GM12878 (cell line): ENCODE data around the gene UBA6. TPM values are rescaled to one million over a fixed set of nuclear protein-coding genes. Genes with fewer than 3 reads are reported as not detected.

ENCODE experiments used
- ATAC-seq: fragments of 200-7000 bp; cut with Tn5 transposase; 3 replicates; pipeline ENCODE4 v1.9.1; 2020; ENCODE audit warnings: mild to moderate bottlenecking, moderate library complexity
- BruUV-seq: library from RNA; stranded (reverse); fragments of 400-500 nt; replicated peaks from 2 replicates; lab custom pipeline; 2021; lab: Mats Ljungman, UMichigan
- CTCF ChIA-PET: fragments of 300-600 bp; sonication (Branson Sonifier 250); formaldehyde crosslinking; extraction: SDS; loops from one replicate; lab custom pipeline; 2021; ENCODE audit warnings: inconsistent platforms; lab: Yijun Ruan, JAX
- POLR2A ChIA-PET: fragments of 350-600 bp; formaldehyde crosslinking; extraction: SDS; loops from one replicate; lab custom pipeline; 2021; ENCODE audit warnings: inconsistent platforms; lab: Charles Lee
- RAD21 ChIA-PET: fragments of 300-600 bp; sonication (Branson Sonifier 250); formaldehyde crosslinking; loops from one replicate; lab custom pipeline; 2023; ENCODE audit warnings: antibody characterized with exemption; ENCODE audit not compliant: unreplicated experiment; lab: Charles Lee
- SMC1A ChIA-PET: fragments of 300-600 bp; sonication (Branson Sonifier 250); formaldehyde crosslinking; loops from one replicate; lab custom pipeline; 2023; ENCODE audit not compliant: unreplicated experiment, uncharacterized antibody; lab: Charles Lee
- DNase-seq: peaks from one replicate; pipeline ENCODE4 v3.0.0-alpha.2; 2011; ENCODE audit warnings: low read depth, low spot score
- FAIRE-seq: peaks from 3 replicates; lab custom pipeline; 2011; peaks lifted over from hg19 to GRCh38; lab: Jason Lieb, UNC
- H2AFZ ChIP-seq: 2 replicates; pipeline ENCODE4 v1.6.0; 2011; ENCODE audit warnings: low read depth, low read length, control low read depth; ENCODE audit not compliant: control insufficient read depth
- H3K27ac ChIP-seq: 2 replicates; pipeline ENCODE4 v1.5.1; 2011; ENCODE audit warnings: control low read depth; ENCODE audit not compliant: control insufficient read depth, insufficient read depth
- H3K27me3 ChIP-seq, 2 experiments: replicated peaks in 1 of 2; 2 replicates each; pipeline versions ENCODE4 v1.6.0 to v1.6.1; 2011; ENCODE audit warnings: low read length in 1 of 2; ENCODE audit not compliant: control insufficient read depth in 2 of 2, insufficient read depth in 2 of 2
- H3K36me3 ChIP-seq, 2 experiments: 2 replicates each; pipeline ENCODE4 v1.5.1; 2011; ENCODE audit warnings: low read length in 1 of 2; ENCODE audit not compliant: control insufficient read depth in 2 of 2, insufficient read depth in 2 of 2
- H3K4me1 ChIP-seq: 2 replicates; pipeline ENCODE4 v1.6.1; 2011; ENCODE audit warnings: mild to moderate bottlenecking, low read length, moderate library complexity, mixed read lengths; ENCODE audit not compliant: control insufficient read depth, insufficient read depth
- H3K4me2 ChIP-seq: 2 replicates; pipeline ENCODE4 v1.6.0; 2011; ENCODE audit warnings: control low read depth; ENCODE audit not compliant: control insufficient read depth, insufficient read depth
- H3K4me3 ChIP-seq: fragments of 200-600 bp; sonication (generic); 2 replicates; pipeline ENCODE4 v1.5.1; 2016
- H3K79me2 ChIP-seq: 2 replicates; pipeline ENCODE4 v1.6.0; 2011; ENCODE audit warnings: low read length; ENCODE audit not compliant: control insufficient read depth, insufficient read depth
- H3K9ac ChIP-seq: 2 replicates; pipeline ENCODE4 v1.8.0; 2011; ENCODE audit warnings: low read length, control low read depth, mixed read lengths; ENCODE audit not compliant: control insufficient read depth, insufficient read depth
- H3K9me3 ChIP-seq: replicated peaks from 3 replicates; pipeline ENCODE4 v1.5.1; 2011; ENCODE audit warnings: mild to moderate bottlenecking, low read length; ENCODE audit not compliant: control insufficient read depth, insufficient read depth
- H4K20me1 ChIP-seq: 2 replicates; pipeline ENCODE4 v1.6.0; 2011; ENCODE audit not compliant: control insufficient read depth, insufficient read depth
- E2F8 ChIP-seq: fragments of 450-650 bp; IDR thresholded peaks from 2 replicates; pipeline ENCODE4 v1.6.1; 2018; ENCODE audit warnings: mild to moderate bottlenecking, low read depth, moderate library complexity; ENCODE audit not compliant: partially characterized antibody
- IKZF2 ChIP-seq, 2 experiments: fragments of 450-650 bp; IDR thresholded peaks; 2 replicates each; pipeline ENCODE4 v1.6.1; 2017; ENCODE audit warnings: mild to moderate bottlenecking in 2 of 2, moderate library complexity in 2 of 2
- RELB ChIP-seq: fragments of 450-650 bp; IDR thresholded peaks from 2 replicates; pipeline ENCODE4 v1.6.1; 2017; ENCODE audit warnings: low read depth, mild to moderate bottlenecking, moderate library complexity
- WGBS: methylation state at CpG from one replicate; pipeline ENCODE4 v1.1.6; 2016; ENCODE audit warnings: low lambda C conversion rate; ENCODE audit not compliant: insufficient replicate concordance, insufficient coverage; ENCODE audit errors: missing lambda C conversion rate; 5-methylcytosine and 5-hydroxymethylcytosine counted together
- in situ Hi-C: fragments of 300-500 bp; cut with MboI; formaldehyde crosslinking; loops from 9 replicates; pipeline ENCODE4 v1.14.3; 2018; ENCODE audit warnings: mixed read lengths
- intact Hi-C: fragments of 100-400 bp; cut with micrococcal nuclease; formaldehyde crosslinking; loops from one replicate; pipeline ENCODE4 v1.14.2; 2022; ENCODE audit not compliant: unreplicated experiment
- polyA plus RNA-seq, 11 experiments: library from polyadenylated mRNA; depleted of rRNA in 4 of 11; unstranded in 6 of 11; stranded (reverse) in 5 of 11; fragments of >200 nt; fragmentation: Nextera tagmentation in 4 of 11; fragmentation: Illumina TruSeq in 1 of 11; extraction: Ambion mirVana in 4 of 11; extraction: Trizol in 1 of 11; gene quantifications; 1 replicate in 1 of 11; 2 replicates in 10 of 11; pipeline versions ENCODE4 v1.2.1 to v1.2.3, GENCODE V29; 2011 to 2016; ENCODE audit warnings: inconsistent platforms in 2 of 11, missing spikeins in 2 of 11, low read depth in 1 of 11
- total RNA-seq, 4 experiments: library from RNA; depleted of rRNA in 3 of 4; stranded (reverse); fragments of >200 nt in 3 of 4; fragmentation: Illumina TruSeq in 1 of 4; extraction: Trizol in 1 of 4; gene quantifications; 2 replicates each; pipeline versions ENCODE4 v1.2.1 to v1.2.3, GENCODE V29; 2013 to 2021

UBA6 gene
- total and polyA plus RNA-seq, 10 of the 15 experiments (the other 5 are each of a cell fraction or from before 2014, with no cell fraction given), result 7.9 to 70.6 (median 34.7) TPM

- in situ Hi-C loops (no loop called here), intact Hi-C loops (no loop called here)
- Histone ChIP-seq H3K4me3 (no peak overlapping the region), H3K27me3 (no peaks in the 10 kb centered on the region), H4K20me1 (no peaks in the 10 kb centered on the region), H3K9ac (no peak overlapping the region), H3K4me1 (no peaks in the 10 kb centered on the region), H3K4me2 (no peak overlapping the region; the same call in 1 of the 2 replicates), H3K36me3 (peaks cover 2 to 13% of the 10 kb centered on the region in 2 experiments; a peak in 2 of 4 replicates), H3K9me3 (no peaks in the 10 kb centered on the region; the same call in 1 of the 3 replicates), H3K27ac (no peak overlapping the region), H2AFZ (no peak overlapping the region), H3K79me2 (peaks cover 44% of the 10 kb centered on the region)
- no peak for TF ChIP-seq RELB
- no peak for TF ChIP-seq IKZF2 (IDR thresholded peaks at IDR 0.05)
- no peak for TF ChIP-seq E2F8
- FAIRE-seq (no peak), ATAC-seq (no peak), DNase-seq (no peak)
- ChIA-PET CTCF (no interaction called here), RAD21 (no interaction called here), SMC1A (no interaction called here), POLR2A (no interaction called here)
- no TSS peak for BruUV-seq
- WGBS, result 96% methylated on average over 2 of the region's 2 CpGs
Measured at GRCh38 chr4:67696061-67696460, 4.9 kb downstream of the UBA6 start.
